Neutrophil (primary cell): ENCODE measurements around the gene ATP2C2.

Experiments used
- H3K27ac ChIP-seq: fragments of 200-600 bp; sonication (generic); 2 replicates; pipeline ENCODE4 v1.5.1; 2016; ENCODE audit warnings: mild to moderate bottlenecking, moderate library complexity
- H3K27me3 ChIP-seq: fragments of 200-600 bp; sonication (generic); 2 replicates; pipeline ENCODE4 v1.6.0; 2016; ENCODE audit warnings: mild to moderate bottlenecking
- H3K36me3 ChIP-seq: fragments of 200-600 bp; sonication (generic); 2 replicates; pipeline ENCODE4 v1.5.1; 2017
- H3K4me1 ChIP-seq, 2 experiments: fragments of 200-600 bp in 1 of 2; sonication (generic) in 1 of 2; 1 replicate in 1 of 2; 2 replicates in 1 of 2; pipeline versions ENCODE4 v1.5.1 to v1.6.1; 2013 to 2016; ENCODE audit warnings: low read depth in 1 of 2, low read length in 1 of 2, mild to moderate bottlenecking in 1 of 2, moderate library complexity in 1 of 2; ENCODE audit not compliant: control insufficient read depth in 1 of 2, insufficient read depth in 1 of 2
- H3K4me3 ChIP-seq, 2 experiments: fragments of 200-600 bp in 1 of 2; sonication (generic) in 1 of 2; 1 replicate in 1 of 2; 2 replicates in 1 of 2; pipeline ENCODE4 v1.5.1; 2013 to 2016; ENCODE audit warnings: low read depth in 1 of 2, low read length in 1 of 2, mild to moderate bottlenecking in 1 of 2, moderate library complexity in 1 of 2
- H3K9me3 ChIP-seq: fragments of 200-600 bp; sonication (generic); 2 replicates; pipeline ENCODE4 v1.5.1; 2016
- TF ChIP-seq, protein P1 (sequence below): fragments of 200-600 bp; sonication (generic); IDR thresholded peaks from 2 replicates; pipeline ENCODE4 v1.5.1; 2016; ENCODE audit warnings: antibody characterized with exemption

The ATP2C2 gene

DNA sequence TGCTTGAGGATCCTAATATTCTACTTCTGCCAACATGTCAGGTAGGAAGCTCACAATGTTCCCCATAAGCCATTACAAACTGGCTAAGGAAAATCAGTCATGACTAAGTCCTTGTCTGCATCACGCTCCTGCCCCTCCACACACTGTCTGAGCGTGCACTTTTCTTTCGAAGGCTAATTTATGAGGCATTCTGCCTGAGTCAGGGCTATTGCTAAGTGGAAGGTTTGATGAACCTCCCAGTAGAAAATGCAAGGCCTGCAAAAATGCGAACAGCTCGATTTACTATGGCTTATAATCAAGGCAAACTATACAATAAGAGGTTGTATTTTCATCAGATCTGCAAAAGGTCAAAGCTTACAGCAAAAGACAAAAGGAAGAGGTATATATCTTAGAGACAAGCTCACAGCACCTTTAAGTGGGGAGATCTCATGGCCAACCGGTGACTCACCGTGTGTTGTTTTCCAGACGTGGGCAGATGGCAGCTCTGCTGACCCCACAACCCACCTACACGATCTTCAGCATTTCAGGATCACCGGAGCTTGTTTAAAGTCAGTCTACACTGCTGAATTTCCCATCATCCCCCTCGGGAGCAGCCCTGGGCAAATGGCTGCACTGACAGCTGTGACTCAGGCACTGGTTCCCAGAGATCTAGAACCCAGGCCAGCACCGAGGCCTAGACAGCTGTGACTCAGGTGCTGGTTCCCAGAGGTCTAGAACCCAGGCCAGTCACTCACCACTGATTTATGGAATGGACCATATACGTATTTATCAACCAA, 110.0 kb downstream of the ATP2C2 start:
- H3K27ac ChIP-seq, result no peak overlapping the region
- H3K4me1 ChIP-seq, result no peaks in the 10 kb centered on the region

DNA sequence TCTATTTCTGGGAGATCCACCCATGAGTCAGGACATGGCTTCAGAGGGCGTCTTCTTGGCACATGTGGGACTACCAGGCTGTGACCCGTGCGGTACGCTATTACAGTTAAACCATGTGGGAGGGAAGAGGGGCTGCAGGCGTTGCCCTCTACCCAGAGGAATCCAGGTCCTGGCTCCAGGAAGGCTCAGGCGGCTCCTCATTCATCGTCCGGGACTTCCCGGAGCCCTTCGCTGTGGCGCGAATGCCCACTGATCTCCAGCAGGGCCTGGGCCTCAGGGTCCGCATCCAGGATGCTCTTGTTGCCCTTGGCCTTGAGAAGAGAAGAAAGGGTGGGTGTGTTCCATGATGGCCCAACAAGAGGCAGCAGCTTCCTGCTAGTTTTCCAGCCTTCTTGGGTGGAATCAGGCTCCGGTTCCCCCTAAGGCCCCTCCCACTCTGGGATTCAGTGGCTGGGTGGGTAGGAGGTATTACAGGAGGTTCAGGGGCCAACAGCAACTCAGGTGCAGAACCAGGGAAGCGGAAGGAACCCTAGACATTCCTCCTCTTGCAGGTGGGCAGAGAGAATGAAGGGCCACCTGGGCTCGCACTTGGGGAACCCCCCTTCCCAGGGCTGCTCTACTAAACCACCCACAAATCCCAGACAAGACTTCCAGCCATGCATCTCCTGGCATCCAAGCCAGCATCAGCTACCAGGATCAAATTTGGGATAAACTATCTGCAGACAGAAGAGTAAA, 111.5 kb downstream of the ATP2C2 start:
- H3K9me3 ChIP-seq, result no peaks in the 10 kb centered on the region
- H3K36me3 ChIP-seq, result no peaks in the 10 kb centered on the region
- TF ChIP-seq, protein P1, sequence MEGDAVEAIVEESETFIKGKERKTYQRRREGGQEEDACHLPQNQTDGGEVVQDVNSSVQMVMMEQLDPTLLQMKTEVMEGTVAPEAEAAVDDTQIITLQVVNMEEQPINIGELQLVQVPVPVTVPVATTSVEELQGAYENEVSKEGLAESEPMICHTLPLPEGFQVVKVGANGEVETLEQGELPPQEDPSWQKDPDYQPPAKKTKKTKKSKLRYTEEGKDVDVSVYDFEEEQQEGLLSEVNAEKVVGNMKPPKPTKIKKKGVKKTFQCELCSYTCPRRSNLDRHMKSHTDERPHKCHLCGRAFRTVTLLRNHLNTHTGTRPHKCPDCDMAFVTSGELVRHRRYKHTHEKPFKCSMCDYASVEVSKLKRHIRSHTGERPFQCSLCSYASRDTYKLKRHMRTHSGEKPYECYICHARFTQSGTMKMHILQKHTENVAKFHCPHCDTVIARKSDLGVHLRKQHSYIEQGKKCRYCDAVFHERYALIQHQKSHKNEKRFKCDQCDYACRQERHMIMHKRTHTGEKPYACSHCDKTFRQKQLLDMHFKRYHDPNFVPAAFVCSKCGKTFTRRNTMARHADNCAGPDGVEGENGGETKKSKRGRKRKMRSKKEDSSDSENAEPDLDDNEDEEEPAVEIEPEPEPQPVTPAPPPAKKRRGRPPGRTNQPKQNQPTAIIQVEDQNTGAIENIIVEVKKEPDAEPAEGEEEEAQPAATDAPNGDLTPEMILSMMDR, result no peak

More for the DNA sequence above, 110.0 kb downstream of the ATP2C2 start:
- Histone ChIP-seq H3K27me3 (no peaks in the 10 kb centered on the region), H3K4me3 (no peak overlapping the region), H3K9me3 (no peaks in the 10 kb centered on the region), H3K36me3 (no peaks in the 10 kb centered on the region)
- TF ChIP-seq, protein P1, result no peak

GRCh38 chr16:84481051-84481735, 112.9 kb downstream of the ATP2C2 start:
- Histone ChIP-seq H3K9me3 (no peaks in the 10 kb centered on the region), H3K4me3 (no peak overlapping the region), H3K27me3 (no peaks in the 10 kb centered on the region), H3K4me1 (no peaks in the 10 kb centered on the region), H3K36me3 (peaks cover under 1% of the 10 kb centered on the region), H3K27ac (no peak overlapping the region)
- TF ChIP-seq, protein P1, result no peak

More for the DNA sequence above, 111.5 kb downstream of the ATP2C2 start:
- Histone ChIP-seq H3K27me3 (no peaks in the 10 kb centered on the region), H3K27ac (no peak overlapping the region), H3K4me3 (no peak overlapping the region), H3K4me1 (no peaks in the 10 kb centered on the region)

GRCh38 chr16:84482001-84482891, 113.9 kb downstream of the ATP2C2 start:
- TF ChIP-seq, protein P1, result no peak
- H3K4me3 ChIP-seq, result no peak overlapping the region
- peaks cover 7% of the 10 kb centered on the region for H3K36me3 ChIP-seq
- no peaks in the 10 kb centered on the region for H3K27me3 ChIP-seq
- H3K9me3 ChIP-seq, result no peaks in the 10 kb centered on the region
- H3K27ac ChIP-seq, result no peak overlapping the region
- no peaks in the 10 kb centered on the region for H3K4me1 ChIP-seq
